Measurements from ENCODE around the gene LRRC23.

DNA sequence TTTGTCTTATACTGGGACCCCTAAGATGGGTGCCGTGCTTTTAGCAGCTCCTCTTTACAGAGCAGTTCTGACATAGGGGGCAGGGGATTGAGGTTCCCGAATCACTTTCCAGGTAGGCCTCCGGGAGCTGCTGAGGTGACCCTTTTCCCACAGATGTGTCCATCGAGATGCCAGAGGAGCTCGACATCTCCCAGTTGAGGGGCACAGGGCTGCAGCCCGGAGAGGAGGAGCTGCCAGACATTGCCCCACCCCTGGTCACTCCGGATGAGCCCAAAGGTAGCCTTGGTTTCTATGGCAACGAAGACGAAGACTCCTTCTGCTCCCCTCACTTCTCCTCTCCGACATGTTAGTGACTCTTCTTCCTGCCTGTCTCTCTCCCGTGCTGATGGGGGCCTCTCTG is 41.6 kb upstream of the LRRC23 start:
- TF ChIP-seq, protein P1, sequence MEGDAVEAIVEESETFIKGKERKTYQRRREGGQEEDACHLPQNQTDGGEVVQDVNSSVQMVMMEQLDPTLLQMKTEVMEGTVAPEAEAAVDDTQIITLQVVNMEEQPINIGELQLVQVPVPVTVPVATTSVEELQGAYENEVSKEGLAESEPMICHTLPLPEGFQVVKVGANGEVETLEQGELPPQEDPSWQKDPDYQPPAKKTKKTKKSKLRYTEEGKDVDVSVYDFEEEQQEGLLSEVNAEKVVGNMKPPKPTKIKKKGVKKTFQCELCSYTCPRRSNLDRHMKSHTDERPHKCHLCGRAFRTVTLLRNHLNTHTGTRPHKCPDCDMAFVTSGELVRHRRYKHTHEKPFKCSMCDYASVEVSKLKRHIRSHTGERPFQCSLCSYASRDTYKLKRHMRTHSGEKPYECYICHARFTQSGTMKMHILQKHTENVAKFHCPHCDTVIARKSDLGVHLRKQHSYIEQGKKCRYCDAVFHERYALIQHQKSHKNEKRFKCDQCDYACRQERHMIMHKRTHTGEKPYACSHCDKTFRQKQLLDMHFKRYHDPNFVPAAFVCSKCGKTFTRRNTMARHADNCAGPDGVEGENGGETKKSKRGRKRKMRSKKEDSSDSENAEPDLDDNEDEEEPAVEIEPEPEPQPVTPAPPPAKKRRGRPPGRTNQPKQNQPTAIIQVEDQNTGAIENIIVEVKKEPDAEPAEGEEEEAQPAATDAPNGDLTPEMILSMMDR (IDR thresholded peaks at IDR 0.05) = no peak
- TF ChIP-seq POLR2A (IDR thresholded peaks at IDR 0.05) = no peak
- TF ChIP-seq POLR2AphosphoS5 (IDR thresholded peaks at IDR 0.05) = no peak

All from breast epithelium (tissue), 3 donors.